PC-9 (cell line): ENCODE data around the gene FRMD8.

ENCODE experiments used
- CTCF ChIP-seq: fragments of 200-600 bp; sonication (generic); conservative IDR thresholded peaks from 2 replicates; pipeline ENCODE4 v1.6.1; 2017; ENCODE audit warnings: mixed run types, antibody characterized with exemption, mild to moderate bottlenecking, moderate library complexity
- EZH2 ChIP-seq: fragments of 200-600 bp; sonication (generic); IDR thresholded peaks from 2 replicates; pipeline ENCODE4 v1.8.0; 2017; ENCODE audit warnings: antibody characterized with exemption, low read depth

- TF ChIP-seq CTCF (no peak), EZH2 (no peak)
Observed at GRCh38 chr11:65456418-65456817, 70.0 kb downstream of the FRMD8 start.
